Measurements from ENCODE around the gene NLRC5.

NLRC5 gene

DNA sequence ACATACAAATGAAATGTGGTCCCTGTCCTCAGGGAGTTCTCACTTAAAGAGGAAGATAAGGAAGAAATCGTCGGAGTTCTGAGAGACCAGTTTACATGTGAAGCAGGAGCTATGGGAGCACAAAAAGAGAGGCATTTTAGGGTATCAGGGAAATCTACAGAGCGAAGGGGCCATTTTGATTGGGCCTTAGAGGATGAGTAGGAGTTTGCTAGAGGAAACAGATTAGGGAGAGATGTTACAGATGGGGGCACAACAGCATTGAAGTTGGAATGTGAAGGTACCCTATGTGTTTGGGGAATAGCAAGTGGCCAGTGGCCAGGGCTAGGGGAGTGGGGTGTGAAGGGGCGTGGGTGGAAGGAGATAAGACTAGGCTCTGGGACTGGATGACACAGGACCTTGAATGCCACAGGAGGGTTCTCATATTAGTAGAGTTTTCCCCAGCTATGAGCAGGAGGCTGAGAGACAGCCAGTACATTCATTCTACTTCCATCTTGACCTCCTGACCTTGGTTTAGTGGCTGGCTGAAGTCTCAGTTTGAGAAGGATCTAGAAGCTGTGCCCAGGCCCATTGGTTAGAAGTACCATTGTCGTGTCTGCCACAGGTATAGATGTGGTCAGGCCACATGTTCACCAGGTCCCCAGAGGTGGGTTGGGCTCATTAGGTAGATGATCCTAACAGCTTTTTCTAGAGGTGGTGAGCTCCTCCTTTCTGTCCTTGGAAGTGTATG is 137.8 kb downstream of the NLRC5 start:
- DNase-seq (ENCODE audit: insufficient read length, low spot score) (no peak), FAIRE-seq (no peak)
- no peak for TF ChIP-seq POLR2A (IDR thresholded peaks at IDR 0.05; ENCODE audit: low read depth, low read length)

DNA sequence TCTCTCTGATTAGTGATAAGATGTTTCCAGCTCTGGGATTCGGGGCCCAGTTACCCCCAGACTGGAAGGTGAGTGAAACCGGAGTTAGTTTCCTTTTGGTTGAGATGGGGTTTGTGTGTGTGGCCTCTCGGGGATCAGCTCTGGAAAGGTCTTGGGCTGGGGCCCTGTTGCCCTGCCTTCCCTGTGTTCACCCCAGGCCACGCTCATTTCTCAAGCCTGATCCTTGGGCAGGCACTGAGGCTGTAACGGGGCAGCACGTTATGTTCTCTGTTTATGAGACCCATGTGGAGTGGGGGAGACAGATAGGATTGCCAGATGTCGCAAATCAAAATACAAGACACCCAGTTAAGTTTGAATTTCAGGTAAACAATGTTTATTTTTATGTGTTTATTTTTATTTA is 138.5 kb downstream of the NLRC5 start:
- DNase-seq (ENCODE audit: insufficient read length, low spot score) (no peak), FAIRE-seq (no peak)
- TF ChIP-seq POLR2A (IDR thresholded peaks at IDR 0.05; ENCODE audit: low read depth, low read length), result no peak

DNA sequence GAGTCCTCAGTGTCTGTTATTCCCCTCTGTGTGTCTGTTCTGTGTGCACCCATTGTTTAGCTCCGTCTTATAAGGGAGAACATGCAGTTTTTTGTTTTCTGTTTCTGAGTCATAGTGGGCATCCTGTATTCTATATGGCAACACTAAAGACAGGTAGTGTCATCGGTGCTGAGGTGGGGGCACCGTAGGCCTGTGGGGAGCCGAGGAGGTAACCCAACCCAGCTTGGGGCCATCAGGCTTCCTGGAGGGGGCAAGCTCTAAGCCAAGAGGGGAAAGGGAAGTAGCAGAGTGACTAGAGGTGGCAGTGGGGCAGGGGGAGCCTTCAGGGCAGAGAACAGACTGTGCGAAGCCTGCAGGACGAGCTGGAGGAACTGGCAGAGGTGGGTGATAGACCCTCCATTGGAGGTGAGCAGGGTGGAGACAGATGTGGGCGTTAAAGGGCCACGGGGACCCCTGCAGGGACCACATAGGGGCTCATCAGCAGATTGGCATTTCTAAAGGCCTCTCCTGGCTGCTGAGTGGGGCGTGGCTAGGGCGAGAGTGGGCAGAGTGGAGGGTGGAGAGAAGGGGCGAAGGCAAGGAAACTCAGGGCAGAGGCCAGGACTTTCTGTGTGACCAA is 139.5 kb downstream of the NLRC5 start:
- no peak for TF ChIP-seq POLR2A (IDR thresholded peaks at IDR 0.05; ENCODE audit: low read depth, low read length)
- DNase-seq (ENCODE audit: insufficient read length, low spot score) (no peak), FAIRE-seq (no peak)

DNA sequence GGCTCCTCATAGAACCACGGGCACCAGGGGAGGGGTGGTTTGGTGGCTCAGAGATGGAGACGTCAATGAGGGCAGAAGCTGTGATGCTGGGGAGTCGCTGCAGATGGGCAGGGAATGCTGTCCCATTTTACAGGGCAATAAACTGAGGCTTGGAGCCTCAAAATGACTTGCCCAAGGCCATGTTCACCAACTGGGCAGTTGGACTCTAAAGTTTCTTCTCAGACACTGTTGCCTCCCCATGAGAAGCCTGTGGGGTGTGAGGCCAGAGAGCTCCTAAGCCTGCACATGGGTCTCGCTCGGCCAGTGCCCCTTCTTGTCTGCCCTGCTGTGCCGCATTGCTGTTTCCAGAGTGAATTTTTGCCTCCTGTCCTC is 141.6 kb downstream of the NLRC5 start:
- TF ChIP-seq POLR2A (IDR thresholded peaks at IDR 0.05; ENCODE audit: low read depth, low read length), result no peak
- DNase-seq (ENCODE audit: insufficient read length, low spot score) (no peak), FAIRE-seq (no peak)

DNA sequence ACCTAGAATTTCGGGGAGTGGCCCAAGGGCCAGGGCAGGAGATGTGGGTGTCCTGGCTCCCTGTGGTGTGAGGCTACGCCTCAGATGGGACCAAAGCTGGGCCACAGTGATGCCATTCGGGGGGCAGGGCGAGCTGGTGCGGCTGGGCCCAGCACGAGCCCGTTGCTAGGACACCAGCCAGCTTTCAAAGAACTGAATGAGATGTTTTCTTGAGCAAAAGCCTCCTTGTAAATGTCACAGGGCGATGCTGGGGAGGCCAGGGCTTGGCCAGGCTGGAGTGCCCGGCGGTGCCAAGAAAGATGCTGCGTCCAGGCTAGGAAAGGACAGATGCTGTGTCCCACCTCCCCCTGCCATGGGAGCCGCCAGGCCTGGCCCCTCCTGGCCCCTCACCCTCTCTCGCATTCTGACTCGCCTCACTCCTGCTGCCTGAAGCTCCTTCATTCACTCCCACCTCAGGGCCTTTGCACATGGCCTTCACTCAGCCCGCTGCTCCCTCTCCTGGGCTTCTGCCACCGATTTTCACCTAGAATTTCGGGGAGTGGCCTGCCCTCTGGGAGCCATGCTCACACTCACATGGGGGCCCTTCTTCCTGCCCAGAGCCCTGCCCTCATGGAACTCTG is 142.1 kb downstream of the NLRC5 start:
- TF ChIP-seq POLR2A (IDR thresholded peaks at IDR 0.05; ENCODE audit: low read depth, low read length), result no peak
- DNase-seq (ENCODE audit: insufficient read length, low spot score), result no peak
- FAIRE-seq, result no peak

DNA sequence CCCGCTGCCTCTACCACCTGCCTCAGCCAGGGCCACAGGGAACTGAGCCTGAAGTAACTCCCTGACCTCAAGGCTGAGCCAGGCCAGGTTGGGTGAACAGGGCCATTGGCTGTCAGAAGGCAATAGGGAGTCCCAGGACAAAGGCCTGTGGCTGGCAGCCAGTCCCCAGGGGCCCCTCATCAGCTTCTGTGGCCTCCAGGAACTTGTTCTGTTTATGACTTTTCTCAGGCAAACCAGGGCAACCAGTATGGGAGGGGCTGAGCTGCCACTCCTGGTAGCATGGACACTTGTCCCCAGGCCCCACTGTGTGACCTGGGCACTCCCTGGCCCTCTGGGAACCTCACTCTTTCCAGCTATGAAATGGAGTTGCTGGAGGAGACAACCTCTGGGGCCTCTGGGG is 143.1 kb downstream of the NLRC5 start:
- FAIRE-seq, result no peak
- no peak for TF ChIP-seq POLR2A (IDR thresholded peaks at IDR 0.05; ENCODE audit: low read depth, low read length)
- DNase-seq (ENCODE audit: insufficient read length, low spot score), result no peak

DNA sequence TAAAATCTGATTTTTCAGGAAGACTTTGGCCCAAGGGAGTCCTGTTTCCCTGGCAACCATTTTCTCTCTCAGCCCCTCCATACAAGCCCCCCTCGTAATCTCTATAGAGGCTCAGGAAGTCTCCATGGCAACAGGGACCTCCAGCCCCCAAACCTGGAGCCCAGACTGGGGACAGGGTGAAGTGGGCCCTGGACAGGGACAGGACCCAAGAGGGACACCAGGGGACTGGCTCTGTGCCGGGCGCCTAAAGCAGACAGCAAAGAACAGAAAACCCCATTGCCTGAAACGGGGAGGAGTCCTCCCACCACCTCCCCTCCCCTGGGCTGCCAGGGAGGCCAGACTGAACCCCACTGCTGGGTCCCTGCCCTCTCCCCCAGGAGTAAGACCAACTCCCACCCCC is 143.7 kb downstream of the NLRC5 start:
- DNase-seq (ENCODE audit: insufficient read length, low spot score) (no peak), FAIRE-seq (no peak)
- no peak for TF ChIP-seq POLR2A (IDR thresholded peaks at IDR 0.05; ENCODE audit: low read depth, low read length)
